K562 (cell line): ENCODE data around the gene MKS1. TPM values are rescaled to one million over a fixed set of nuclear protein-coding genes. Genes with fewer than 3 reads are reported as not detected.
A peak's percentile ranks its signal among the peaks of the same experiment; 100 is the strongest.

Experiments used
- ARID4B ChIP-seq: sonication (generic); formaldehyde crosslinking; IDR thresholded peaks from 2 replicates; pipeline ENCODE4 v1.8.0; 2022; ENCODE audit warnings: mild to moderate bottlenecking, missing genetic modification reagents
- GABPB2 ChIP-seq: fragments of 250-450 bp; sonication (Bioruptor Pico); conservative IDR thresholded peaks from 2 replicates; pipeline ENCODE4 v1.5.1; 2021; ENCODE audit warnings: mild to moderate bottlenecking
- HMG20A ChIP-seq: fragments of 450-650 bp; formaldehyde crosslinking; conservative IDR thresholded peaks from 2 replicates; pipeline ENCODE4 v1.4.0; 2020; ENCODE audit warnings: mild to moderate bottlenecking, mixed read lengths
- MTA3 ChIP-seq: fragments of 450-650 bp; formaldehyde crosslinking; IDR thresholded peaks from 2 replicates; pipeline ENCODE4 v1.6.1; 2017; ENCODE audit warnings: mild to moderate bottlenecking, borderline replicate concordance
- TAL1 ChIP-seq: fragments of 450-650 bp; IDR thresholded peaks from 2 replicates; pipeline ENCODE4 v1.6.1; 2016; ENCODE audit warnings: mild to moderate bottlenecking
- U2AF1 ChIP-seq: fragments of 200-400 bp; formaldehyde crosslinking; optimal IDR thresholded peaks from 2 replicates; pipeline ENCODE3; 2017; ENCODE audit warnings: mild to moderate bottlenecking, low read depth, low read length, moderate library complexity
- ZBTB43 ChIP-seq: sonication (generic); formaldehyde crosslinking; IDR thresholded peaks from 2 replicates; pipeline ENCODE4 v1.8.0; 2023; ENCODE audit warnings: mild to moderate bottlenecking, missing genetic modification reagents
- ZFX ChIP-seq: sonication (generic); formaldehyde crosslinking; IDR thresholded peaks from 2 replicates; pipeline ENCODE4 v1.8.0; 2022; ENCODE audit warnings: mild to moderate bottlenecking, missing genetic modification reagents, moderate library complexity
- ZNF174 ChIP-seq: fragments of 250-450 bp; sonication (Bioruptor Pico); IDR thresholded peaks from 2 replicates; pipeline ENCODE4 v1.4.0; 2020; ENCODE audit warnings: mild to moderate bottlenecking
- ZNF347 ChIP-seq: fragments of 450-650 bp; formaldehyde crosslinking; IDR thresholded peaks from 2 replicates; pipeline ENCODE4 v1.4.0; 2020; ENCODE audit warnings: low read depth, mild to moderate bottlenecking, moderate library complexity
- ZNF444 ChIP-seq: fragments of 250-450 bp; sonication (Bioruptor Pico); IDR thresholded peaks from 2 replicates; pipeline ENCODE4 v1.4.0; 2020; ENCODE audit warnings: mild to moderate bottlenecking, moderate library complexity
- ZNF561 ChIP-seq: fragments of 450-650 bp; formaldehyde crosslinking; conservative IDR thresholded peaks from 2 replicates; pipeline ENCODE4 v1.4.0; 2020; ENCODE audit warnings: mild to moderate bottlenecking, moderate library complexity
- ZNF79 ChIP-seq: fragments of 250-450 bp; sonication (Bioruptor Pico); IDR thresholded peaks from 2 replicates; pipeline ENCODE4 v1.4.0; 2020; ENCODE audit warnings: low read depth, mild to moderate bottlenecking, moderate library complexity
- ZSCAN29 ChIP-seq: fragments of 450-650 bp; IDR thresholded peaks from 2 replicates; pipeline ENCODE4 v1.6.1; 2017
- ZZZ3 ChIP-seq: fragments of 450-650 bp; IDR thresholded peaks from 2 replicates; pipeline ENCODE4 v1.6.1; 2016; ENCODE audit warnings: antibody characterized with exemption, mild to moderate bottlenecking, moderate library complexity
- polyA plus RNA-seq, 8 experiments: library from polyadenylated mRNA; depleted of rRNA in 4 of 8; stranded (reverse) in 5 of 8; unstranded in 3 of 8; fragments of >200 nt; fragmentation: Nextera tagmentation in 2 of 8; fragmentation: Illumina TruSeq in 1 of 8; extraction: Ambion mirVana in 2 of 8; extraction: Trizol in 1 of 8; gene quantifications; 2 replicates each; pipeline versions ENCODE4 v1.2.1 to v1.2.3, GENCODE V29; 2011 to 2014; ENCODE audit warnings: inconsistent platforms in 1 of 8, missing spikeins in 1 of 8
- total RNA-seq, 7 experiments: library from RNA; depleted of rRNA in 6 of 7; stranded (reverse); fragments of >200 nt in 6 of 7; fragmentation: Illumina TruSeq in 2 of 7; extraction: Trizol in 2 of 7; gene quantifications; 2 replicates each; pipeline versions ENCODE4 v1.2.1 to v1.2.3, GENCODE V29; 2011 to 2021; ENCODE audit warnings: low replicate concordance in 1 of 7
- TF ChIP-seq, protein P1 (sequence below): sonication (generic); formaldehyde crosslinking; IDR thresholded peaks from 2 replicates; pipeline ENCODE4 v1.8.0; 2023; ENCODE audit warnings: mild to moderate bottlenecking, missing genetic modification reagents
- TF ChIP-seq, protein P2 (sequence below): fragments of 450-650 bp; formaldehyde crosslinking; IDR thresholded peaks from 2 replicates; pipeline ENCODE4 v1.4.0; 2020; ENCODE audit warnings: mild to moderate bottlenecking, mixed read lengths

Gene MKS1
- total and polyA plus RNA-seq, 9 of the 15 experiments (the other 6 are each of a cell fraction or from before 2014, with no cell fraction given): 16.3 to 31.0 (median 25.9) TPM

GRCh38 chr17:58184986-58185761 is 33.9 kb downstream of the MKS1 start (continued):
- TF ChIP-seq ZBTB43 (CRISPR knock-in tag) (no peak), ZSCAN29 (no peak), ZNF79 (CRISPR knock-in tag) (0 out of 2 replicates have a peak, but pooled peaks have one; percentile 55), GABPB2 (CRISPR knock-in tag) (no peak), ZFX (peak; percentile 45; the same call in 1 of the 2 replicates), TAL1 (no peak), ZNF174 (no peak), ZNF347 (CRISPR knock-in tag) (no peak), ZZZ3 (no peak), HMG20A (CRISPR knock-in tag) (no peak), ARID4B (CRISPR knock-in tag) (no peak), ZNF444 (CRISPR knock-in tag) (no peak), U2AF1 (no peak), MTA3 (no peak; the same call in 1 of the 2 replicates), ZNF561 (no peak)
- TF ChIP-seq, protein P1, sequence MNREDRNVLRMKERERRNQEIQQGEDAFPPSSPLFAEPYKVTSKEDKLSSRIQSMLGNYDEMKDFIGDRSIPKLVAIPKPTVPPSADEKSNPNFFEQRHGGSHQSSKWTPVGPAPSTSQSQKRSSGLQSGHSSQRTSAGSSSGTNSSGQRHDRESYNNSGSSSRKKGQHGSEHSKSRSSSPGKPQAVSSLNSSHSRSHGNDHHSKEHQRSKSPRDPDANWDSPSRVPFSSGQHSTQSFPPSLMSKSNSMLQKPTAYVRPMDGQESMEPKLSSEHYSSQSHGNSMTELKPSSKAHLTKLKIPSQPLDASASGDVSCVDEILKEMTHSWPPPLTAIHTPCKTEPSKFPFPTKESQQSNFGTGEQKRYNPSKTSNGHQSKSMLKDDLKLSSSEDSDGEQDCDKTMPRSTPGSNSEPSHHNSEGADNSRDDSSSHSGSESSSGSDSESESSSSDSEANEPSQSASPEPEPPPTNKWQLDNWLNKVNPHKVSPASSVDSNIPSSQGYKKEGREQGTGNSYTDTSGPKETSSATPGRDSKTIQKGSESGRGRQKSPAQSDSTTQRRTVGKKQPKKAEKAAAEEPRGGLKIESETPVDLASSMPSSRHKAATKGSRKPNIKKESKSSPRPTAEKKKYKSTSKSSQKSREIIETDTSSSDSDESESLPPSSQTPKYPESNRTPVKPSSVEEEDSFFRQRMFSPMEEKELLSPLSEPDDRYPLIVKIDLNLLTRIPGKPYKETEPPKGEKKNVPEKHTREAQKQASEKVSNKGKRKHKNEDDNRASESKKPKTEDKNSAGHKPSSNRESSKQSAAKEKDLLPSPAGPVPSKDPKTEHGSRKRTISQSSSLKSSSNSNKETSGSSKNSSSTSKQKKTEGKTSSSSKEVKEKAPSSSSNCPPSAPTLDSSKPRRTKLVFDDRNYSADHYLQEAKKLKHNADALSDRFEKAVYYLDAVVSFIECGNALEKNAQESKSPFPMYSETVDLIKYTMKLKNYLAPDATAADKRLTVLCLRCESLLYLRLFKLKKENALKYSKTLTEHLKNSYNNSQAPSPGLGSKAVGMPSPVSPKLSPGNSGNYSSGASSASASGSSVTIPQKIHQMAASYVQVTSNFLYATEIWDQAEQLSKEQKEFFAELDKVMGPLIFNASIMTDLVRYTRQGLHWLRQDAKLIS (CRISPR knock-in tag): no peak
- TF ChIP-seq, protein P2, sequence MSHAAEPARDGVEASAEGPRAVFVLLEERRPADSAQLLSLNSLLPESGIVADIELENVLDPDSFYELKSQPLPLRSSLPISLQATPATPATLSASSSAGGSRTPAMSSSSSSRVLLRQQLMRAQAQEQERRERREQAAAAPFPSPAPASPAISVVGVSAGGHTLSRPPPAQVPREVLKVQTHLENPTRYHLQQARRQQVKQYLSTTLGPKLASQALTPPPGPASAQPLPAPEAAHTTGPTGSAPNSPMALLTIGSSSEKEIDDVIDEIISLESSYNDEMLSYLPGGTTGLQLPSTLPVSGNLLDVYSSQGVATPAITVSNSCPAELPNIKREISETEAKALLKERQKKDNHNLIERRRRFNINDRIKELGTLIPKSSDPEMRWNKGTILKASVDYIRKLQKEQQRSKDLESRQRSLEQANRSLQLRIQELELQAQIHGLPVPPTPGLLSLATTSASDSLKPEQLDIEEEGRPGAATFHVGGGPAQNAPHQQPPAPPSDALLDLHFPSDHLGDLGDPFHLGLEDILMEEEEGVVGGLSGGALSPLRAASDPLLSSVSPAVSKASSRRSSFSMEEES (CRISPR knock-in tag): no peak
